ENCODE measurements around the gene WNT9A.

DNA sequence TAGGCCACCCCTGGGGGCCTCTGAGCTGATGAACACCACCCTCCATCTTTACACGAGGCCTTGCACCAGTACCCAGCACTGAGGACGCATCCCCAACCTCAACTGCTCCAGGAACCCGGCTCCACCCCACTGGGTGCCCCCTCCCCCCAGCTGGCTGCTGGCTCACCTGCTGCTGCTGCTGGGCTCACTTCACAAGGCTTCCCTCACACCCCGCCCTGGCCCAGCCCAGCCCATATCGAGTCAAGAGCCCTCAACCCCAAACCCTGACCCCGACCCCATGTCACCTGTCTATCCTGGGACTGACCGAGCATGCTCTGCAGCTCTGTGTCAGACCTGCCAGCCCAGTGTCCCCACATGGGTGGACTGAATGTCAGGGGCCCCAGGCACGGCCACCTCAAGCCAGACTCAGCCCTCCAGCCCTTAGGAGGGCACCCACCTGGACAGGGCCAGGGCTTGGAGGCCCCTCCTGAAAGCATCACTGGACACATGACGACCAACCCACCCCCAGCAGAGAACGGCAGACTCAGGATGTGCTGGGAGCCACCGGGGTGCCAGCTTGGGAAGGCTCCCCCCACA lies 21.4 kb downstream of the WNT9A start:
- TF ChIP-seq, protein P1, sequence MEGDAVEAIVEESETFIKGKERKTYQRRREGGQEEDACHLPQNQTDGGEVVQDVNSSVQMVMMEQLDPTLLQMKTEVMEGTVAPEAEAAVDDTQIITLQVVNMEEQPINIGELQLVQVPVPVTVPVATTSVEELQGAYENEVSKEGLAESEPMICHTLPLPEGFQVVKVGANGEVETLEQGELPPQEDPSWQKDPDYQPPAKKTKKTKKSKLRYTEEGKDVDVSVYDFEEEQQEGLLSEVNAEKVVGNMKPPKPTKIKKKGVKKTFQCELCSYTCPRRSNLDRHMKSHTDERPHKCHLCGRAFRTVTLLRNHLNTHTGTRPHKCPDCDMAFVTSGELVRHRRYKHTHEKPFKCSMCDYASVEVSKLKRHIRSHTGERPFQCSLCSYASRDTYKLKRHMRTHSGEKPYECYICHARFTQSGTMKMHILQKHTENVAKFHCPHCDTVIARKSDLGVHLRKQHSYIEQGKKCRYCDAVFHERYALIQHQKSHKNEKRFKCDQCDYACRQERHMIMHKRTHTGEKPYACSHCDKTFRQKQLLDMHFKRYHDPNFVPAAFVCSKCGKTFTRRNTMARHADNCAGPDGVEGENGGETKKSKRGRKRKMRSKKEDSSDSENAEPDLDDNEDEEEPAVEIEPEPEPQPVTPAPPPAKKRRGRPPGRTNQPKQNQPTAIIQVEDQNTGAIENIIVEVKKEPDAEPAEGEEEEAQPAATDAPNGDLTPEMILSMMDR (conservative IDR thresholded peaks at IDR 0.05): no peak
- TF ChIP-seq ZFX (IDR thresholded peaks at IDR 0.05): no peak
